ENCODE data around the gene ADPRH. TPM values are rescaled to one million over a fixed set of nuclear protein-coding genes. Genes with fewer than 3 reads are reported as not detected.

The ADPRH gene
- total RNA-seq, 4 donors from 2014 or later, result 1.8 to 2.4 (median 2.3) TPM

DNA sequence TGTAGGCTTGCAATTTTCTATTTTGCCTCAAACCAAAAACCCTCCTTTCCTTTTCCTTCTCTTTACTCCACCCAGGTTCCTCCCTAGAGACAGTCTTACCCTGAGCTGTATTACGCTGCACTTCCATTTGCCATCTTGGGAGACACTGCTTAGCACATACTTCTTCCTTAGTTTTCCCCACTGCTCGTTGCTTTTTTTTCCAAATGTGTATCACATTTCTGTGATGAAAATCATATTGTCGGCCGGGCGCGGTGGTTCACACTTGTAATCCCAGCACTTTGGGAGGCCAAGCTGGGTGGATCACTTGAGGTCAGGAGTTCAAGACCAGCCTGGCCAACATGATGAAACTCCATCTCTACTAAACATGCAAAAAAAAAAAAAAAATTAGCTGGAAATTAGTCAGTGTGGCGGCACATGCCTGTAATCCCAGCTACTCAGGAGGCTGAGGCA, 51.6 kb downstream of the ADPRH start:
- WGBS, 2 donors (ENCODE audit: low coverage in 1 of 2), result 81 to 92% methylated on average over 7 of the region's 7 CpGs
- peak overlapping the region; percentile 21 to 61 (median 36) for H3K27ac ChIP-seq
- in situ Hi-C loops (cut with MboI; ENCODE audit: low pct_ligation_motif_present in 1 of 4, low pct_unique_long_range_greater_than_20kb in 1 of 4, low sequenced_read_pairs in 3 of 4), result no loop called here

DNA sequence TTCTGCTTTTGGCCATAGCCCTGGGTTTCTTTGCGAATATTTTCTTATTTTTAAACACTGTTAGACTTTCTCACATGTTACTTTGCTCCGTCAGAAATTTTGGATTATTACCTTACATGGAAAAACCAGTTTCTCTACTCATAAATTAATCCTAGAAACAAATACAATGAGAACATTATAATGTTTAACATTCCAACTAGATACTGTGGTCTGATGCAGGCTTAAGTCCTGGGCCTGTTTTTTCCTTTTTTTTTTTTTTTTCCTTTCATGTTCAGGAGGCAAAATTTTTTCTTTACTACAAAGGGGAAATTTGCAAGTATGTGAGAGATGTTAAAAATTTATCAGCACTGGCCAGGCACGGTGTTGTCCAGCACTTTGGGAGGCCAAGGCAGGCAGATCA, 52.2 kb downstream of the ADPRH start:
- Histone ChIP-seq H3K27ac (peak overlapping the region in 3 of 4 donors; percentile 27 to 61 (median 44)), H3K4me3 (no peak overlapping the region), H3K27me3 (no peaks in the 10 kb centered on the region), H3K9me3 (no peaks in the 10 kb centered on the region), H3K36me3 (no peaks in the 10 kb centered on the region), H3K4me1 (peaks cover 0 to 9% (median 4%) of the 10 kb centered on the region in 4 donors)
- 50 to 75% methylated on average over 2 to 3 of the region's 3 CpGs for WGBS, 2 donors (ENCODE audit: low coverage in 1 of 2)
- intact Hi-C loops (cut with DNase I; ENCODE audit: low total_unique reads), result no loop called here
- DNase-seq, result no peak
- TF ChIP-seq, protein P1, sequence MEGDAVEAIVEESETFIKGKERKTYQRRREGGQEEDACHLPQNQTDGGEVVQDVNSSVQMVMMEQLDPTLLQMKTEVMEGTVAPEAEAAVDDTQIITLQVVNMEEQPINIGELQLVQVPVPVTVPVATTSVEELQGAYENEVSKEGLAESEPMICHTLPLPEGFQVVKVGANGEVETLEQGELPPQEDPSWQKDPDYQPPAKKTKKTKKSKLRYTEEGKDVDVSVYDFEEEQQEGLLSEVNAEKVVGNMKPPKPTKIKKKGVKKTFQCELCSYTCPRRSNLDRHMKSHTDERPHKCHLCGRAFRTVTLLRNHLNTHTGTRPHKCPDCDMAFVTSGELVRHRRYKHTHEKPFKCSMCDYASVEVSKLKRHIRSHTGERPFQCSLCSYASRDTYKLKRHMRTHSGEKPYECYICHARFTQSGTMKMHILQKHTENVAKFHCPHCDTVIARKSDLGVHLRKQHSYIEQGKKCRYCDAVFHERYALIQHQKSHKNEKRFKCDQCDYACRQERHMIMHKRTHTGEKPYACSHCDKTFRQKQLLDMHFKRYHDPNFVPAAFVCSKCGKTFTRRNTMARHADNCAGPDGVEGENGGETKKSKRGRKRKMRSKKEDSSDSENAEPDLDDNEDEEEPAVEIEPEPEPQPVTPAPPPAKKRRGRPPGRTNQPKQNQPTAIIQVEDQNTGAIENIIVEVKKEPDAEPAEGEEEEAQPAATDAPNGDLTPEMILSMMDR (IDR thresholded peaks at IDR 0.05), result no peak
- TF ChIP-seq EP300 (IDR thresholded peaks at IDR 0.05; ENCODE audit: low read depth), result no peak
- TF ChIP-seq POLR2A (IDR thresholded peaks at IDR 0.05), result no peak
- TF ChIP-seq POLR2AphosphoS5 (IDR thresholded peaks at IDR 0.05), result no peak
- in situ Hi-C loops (cut with MboI; ENCODE audit: low pct_ligation_motif_present in 1 of 4, low pct_unique_long_range_greater_than_20kb in 1 of 4, low sequenced_read_pairs in 3 of 4), result no loop called here

More for the DNA sequence above, 51.6 kb downstream of the ADPRH start:
- Histone ChIP-seq H3K4me3 (no peak overlapping the region), H3K27me3 (no peaks in the 10 kb centered on the region), H3K4me1 (peaks cover 0 to 9% (median 4%) of the 10 kb centered on the region in 4 donors), H3K36me3 (no peaks in the 10 kb centered on the region), H3K9me3 (no peaks in the 10 kb centered on the region)
- DNase-seq, result no peak
- intact Hi-C loops (cut with DNase I; ENCODE audit: low total_unique reads), result no loop called here
- TF ChIP-seq, protein P1 (IDR thresholded peaks at IDR 0.05), result no peak
- no peak for TF ChIP-seq EP300 (IDR thresholded peaks at IDR 0.05; ENCODE audit: low read depth)
- no peak for TF ChIP-seq POLR2AphosphoS5 (IDR thresholded peaks at IDR 0.05)
- no peak for TF ChIP-seq POLR2A (IDR thresholded peaks at IDR 0.05)

DNA sequence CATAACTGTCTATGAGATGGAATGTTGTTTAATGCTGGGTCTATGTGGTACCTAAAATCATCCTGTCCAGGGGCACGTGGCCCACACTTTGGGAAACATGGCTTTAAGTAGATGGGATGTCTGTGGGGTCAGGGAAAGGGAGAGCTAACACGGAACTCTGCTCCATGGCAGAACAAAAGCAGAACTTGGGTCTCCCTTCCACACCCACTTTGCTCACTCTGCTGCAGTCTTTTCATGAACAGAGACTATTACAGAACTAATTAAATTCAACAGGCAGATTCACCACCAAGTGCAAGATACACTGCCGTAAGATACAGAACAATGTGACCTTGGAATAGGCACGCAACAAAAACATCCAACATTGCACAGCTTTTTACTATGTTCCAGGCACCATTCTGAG, 52.9 kb downstream of the ADPRH start:
- in situ Hi-C loops (cut with MboI; ENCODE audit: low pct_ligation_motif_present in 1 of 4, low pct_unique_long_range_greater_than_20kb in 1 of 4, low sequenced_read_pairs in 3 of 4) (no loop called here), intact Hi-C loops (cut with DNase I; ENCODE audit: low total_unique reads) (no loop called here)
- TF ChIP-seq POLR2AphosphoS5 (IDR thresholded peaks at IDR 0.05) (no peak), POLR2A (IDR thresholded peaks at IDR 0.05) (no peak), EP300 (IDR thresholded peaks at IDR 0.05; ENCODE audit: low read depth) (no peak)
- TF ChIP-seq, protein P1 (IDR thresholded peaks at IDR 0.05), result no peak
- H3K9me3 ChIP-seq, result no peaks in the 10 kb centered on the region
- no peak overlapping the region for H3K4me3 ChIP-seq
- H3K4me1 ChIP-seq, result peaks cover 0 to 11% (median 4%) of the 10 kb centered on the region in 4 donors
- DNase-seq, result no peak
- 77 to 80% methylated on average over 4 of the region's 4 CpGs for WGBS, 2 donors (ENCODE audit: low coverage in 1 of 2)
- no peak overlapping the region for H3K27ac ChIP-seq
- H3K27me3 ChIP-seq, result no peaks in the 10 kb centered on the region
- no peaks in the 10 kb centered on the region for H3K36me3 ChIP-seq

DNA sequence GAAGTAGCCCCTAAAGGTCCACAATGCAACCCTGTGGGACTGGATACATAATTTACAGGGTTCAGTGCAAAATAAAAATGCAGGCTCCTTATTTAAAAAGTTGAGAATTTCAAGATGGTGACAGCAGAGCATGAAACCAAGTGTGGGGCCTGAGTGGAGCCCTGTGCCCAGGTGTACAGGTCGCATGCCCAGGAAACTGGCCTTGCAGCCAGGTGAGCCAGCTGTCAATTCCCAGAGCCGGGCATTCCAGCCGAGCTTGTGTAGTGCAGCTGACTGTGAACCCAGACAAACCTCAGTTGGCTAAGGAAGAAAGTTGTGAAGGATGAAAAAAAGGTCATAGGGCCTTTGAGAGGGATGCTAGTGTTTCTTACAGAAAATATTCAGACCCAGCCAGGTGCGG, 53.5 kb downstream of the ADPRH start:
- Histone ChIP-seq H3K4me3 (no peak overlapping the region), H3K27ac (no peak overlapping the region), H3K4me1 (peaks cover 0 to 12% (median 4%) of the 10 kb centered on the region in 4 donors), H3K9me3 (no peaks in the 10 kb centered on the region), H3K27me3 (no peaks in the 10 kb centered on the region), H3K36me3 (no peaks in the 10 kb centered on the region)
- in situ Hi-C loops (cut with MboI; ENCODE audit: low pct_ligation_motif_present in 1 of 4, low pct_unique_long_range_greater_than_20kb in 1 of 4, low sequenced_read_pairs in 3 of 4) (no loop called here), intact Hi-C loops (cut with DNase I; ENCODE audit: low total_unique reads) (no loop called here)
- no peak for DNase-seq
- WGBS, 2 donors (ENCODE audit: low coverage in 1 of 2), result 79 to 95% methylated on average over 2 to 4 of the region's 4 CpGs
- TF ChIP-seq POLR2AphosphoS5 (IDR thresholded peaks at IDR 0.05), result no peak
- TF ChIP-seq EP300 (IDR thresholded peaks at IDR 0.05; ENCODE audit: low read depth), result no peak
- no peak for TF ChIP-seq POLR2A (IDR thresholded peaks at IDR 0.05)
- TF ChIP-seq, protein P1 (IDR thresholded peaks at IDR 0.05), result no peak
